GM18511 (cell line): ENCODE data around the gene THSD4.
"Not testable (repeated sequence)": the region's sequence is repeated elsewhere in the genome, so short reads cannot be mapped to it uniquely, and the experiment has no call there.

ENCODE experiments used
- ATAC-seq: cut with Tn5 transposase; IDR thresholded peaks from one replicate; pipeline ENCODE4 v1.9.1; 2021; ENCODE audit warnings: mild to moderate bottlenecking, moderate library complexity; ENCODE audit not compliant: unreplicated experiment

THSD4 gene

GRCh38 chr15:71319424-71319823 is 204.2 kb downstream of the THSD4 start:
- not testable (repeated sequence) for ATAC-seq

DNA sequence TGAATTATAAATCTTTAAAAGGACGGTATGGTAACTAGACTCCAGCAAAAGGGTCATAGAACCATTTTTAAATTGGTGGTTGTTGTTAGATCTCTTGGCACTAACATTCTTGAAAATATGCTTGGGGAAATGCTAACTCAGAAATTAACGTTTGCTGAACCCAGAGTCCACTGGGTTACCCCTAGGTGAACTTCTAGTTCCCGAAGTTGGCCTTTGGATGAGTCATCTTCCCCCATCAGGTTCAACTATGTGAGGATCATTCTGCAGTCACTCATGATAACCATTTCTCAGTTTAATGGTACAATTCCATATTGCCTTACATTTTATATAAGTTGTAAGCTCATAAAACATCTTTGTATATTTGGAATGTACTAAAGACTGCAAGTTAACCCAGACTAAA is 204.7 kb downstream of the THSD4 start:
- no peak for ATAC-seq

GRCh38 chr15:71323082-71323481 is 207.8 kb downstream of the THSD4 start:
- ATAC-seq: no peak

DNA sequence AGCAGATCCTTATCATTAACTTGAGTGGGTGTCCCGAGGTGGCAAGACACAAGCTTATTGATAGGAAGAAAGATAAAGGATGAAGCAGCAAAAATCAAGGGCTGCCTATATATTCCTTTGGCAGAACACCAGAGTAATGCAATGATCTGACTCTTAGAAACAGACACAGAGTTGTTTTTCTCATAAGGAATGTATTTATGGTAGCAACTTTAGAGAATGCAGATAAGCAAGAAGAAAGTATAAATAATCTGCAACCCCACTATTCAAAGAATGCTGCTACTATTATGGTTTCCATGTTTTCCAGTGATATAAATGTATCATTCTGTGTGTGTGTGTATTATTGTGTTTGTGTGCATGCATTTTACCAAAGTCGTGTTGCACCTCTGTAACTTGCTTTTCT is 208.3 kb downstream of the THSD4 start:
- ATAC-seq: no peak

DNA sequence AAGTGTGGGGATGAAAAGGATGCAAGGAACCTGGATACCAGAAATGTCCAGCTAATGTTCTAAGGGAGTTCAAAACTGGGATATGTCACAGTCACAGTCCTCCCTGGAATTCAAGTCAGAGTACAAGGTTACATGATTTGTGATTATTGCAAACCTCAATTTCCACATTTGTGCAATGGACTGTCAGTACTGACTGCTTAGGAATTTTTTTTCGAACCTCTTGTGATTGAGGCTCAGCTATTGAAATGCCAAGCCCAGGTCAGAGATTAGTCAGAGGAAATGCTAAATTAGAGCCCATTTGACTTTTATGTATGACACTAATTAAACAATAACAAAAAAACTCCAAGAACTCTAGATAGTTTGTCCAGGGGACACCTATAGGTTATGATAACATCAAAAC is 210.2 kb downstream of the THSD4 start:
- no peak for ATAC-seq

DNA sequence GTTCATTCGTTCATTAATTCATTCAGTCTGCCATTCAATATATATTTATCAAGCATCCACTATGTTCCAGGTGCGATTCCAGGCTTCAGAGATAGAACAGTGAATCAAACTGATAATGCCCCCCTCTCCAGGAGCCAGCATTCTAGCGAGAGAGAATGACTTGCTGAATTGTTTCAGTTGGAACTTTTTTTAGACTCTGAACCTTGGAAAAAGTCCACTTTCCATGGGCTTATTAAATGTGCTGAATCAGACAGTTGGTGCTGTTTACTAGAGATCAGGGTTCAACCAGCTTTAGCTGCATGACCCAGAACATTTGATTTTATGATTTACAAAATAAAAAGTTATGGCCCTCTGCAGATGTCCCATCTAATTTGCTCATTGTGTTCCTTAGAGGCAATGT is 213.2 kb downstream of the THSD4 start:
- ATAC-seq: no peak

GRCh38 chr15:71329041-71329440 is 213.8 kb downstream of the THSD4 start:
- ATAC-seq: no peak

GRCh38 chr15:71329497-71330260 is 214.4 kb downstream of the THSD4 start:
- no peak for ATAC-seq

DNA sequence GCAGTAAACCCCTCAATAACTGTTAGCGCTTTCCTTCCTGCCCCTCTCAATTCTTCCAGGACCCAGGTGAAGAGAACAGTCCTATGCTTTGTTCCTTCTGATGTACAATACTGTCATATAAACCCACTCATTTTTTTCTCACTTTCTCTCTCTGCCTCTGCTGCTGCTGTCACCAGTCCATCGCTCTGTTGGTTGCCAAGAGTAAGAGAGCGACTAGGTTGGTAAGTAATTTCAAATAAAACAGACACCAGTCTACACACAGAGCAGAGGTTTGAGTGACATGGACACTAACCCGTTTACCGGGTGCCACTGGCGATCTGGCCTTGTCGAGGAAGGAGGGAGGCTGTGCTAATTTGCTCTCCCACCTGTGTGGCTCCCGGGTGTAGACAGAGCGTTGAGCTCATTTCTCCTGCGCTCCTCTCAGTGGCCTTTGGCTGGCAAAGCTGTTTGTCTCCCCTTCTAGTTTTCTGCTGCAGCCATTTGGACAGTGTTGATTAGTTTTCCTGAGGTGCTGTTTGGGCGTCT is 215.4 kb downstream of the THSD4 start:
- no peak for ATAC-seq

- ATAC-seq: no peak
Measured at GRCh38 chr15:71331173-71331572, 215.9 kb downstream of the THSD4 start.

DNA sequence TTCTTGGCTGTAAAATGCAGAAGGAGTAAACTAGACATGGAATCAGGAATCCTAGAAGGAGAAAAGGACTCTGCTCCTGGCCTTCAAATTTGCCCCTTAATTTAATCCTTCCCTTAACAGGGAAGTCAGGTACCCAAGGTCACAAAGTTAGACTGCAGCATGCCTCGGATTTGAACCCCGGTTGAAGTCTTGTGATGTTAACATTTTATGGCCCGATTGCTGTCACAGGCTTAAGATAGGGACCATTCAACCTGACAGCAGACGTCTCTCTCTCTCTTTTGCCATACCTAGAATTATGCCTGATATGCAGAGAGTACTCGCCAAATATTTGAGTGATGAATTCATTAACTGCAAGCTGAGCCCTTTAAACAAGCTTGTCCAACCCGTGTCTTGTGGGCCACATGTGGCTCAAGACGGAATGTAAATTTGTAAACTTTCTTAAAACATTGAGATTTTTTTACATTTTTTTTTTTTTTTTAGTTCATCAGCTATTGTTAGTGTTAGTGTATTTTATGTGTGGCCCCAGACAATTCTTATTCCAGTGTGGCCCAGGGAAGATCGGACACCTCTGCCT is 217.2 kb downstream of the THSD4 start:
- no peak for ATAC-seq

DNA sequence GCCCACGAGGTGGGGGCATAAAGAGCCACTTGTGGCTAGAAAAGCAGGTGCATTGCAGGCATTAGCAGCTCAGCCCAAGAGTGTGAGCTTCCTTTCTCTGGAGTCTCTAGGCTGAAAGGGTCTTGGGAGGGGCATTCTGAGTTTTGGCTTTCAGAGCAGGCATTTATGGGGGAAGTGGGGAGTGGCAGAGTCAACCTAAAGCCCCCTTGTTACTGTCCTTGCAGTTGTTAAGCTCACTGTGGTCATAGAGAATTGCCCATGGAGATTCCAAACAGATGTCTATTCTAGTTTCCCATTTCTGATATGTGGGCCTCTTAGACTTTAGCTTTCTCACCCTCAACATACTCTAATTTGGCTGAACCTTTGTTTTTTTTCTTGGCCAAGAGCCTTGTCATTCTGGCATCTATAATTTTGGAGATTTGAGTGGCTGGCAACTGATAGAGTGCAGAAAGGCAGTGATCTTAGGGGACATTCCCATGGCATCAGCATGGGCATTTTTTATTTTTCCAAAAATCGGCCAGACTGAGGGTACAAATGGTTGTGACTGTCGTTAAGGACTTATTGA is 217.9 kb downstream of the THSD4 start:
- no peak for ATAC-seq

DNA sequence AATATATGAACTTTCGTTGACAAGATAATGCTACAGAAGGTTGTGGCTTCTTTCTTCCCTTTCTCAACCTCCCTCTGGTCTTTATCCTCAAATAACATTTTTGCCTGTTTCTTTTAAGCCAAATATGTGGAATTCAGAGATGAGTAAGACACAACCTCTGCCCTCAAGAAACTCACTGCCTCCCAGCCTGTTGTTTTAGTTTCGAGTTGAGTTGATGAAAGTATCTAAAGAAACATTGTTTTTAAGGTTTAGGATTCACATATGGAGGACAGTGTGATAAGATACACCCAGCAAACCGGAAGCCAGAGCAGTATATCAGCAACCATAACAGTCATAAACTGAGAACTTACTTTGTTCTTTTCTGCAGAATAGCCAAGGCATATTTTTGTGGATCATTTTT is 218.6 kb downstream of the THSD4 start:
- ATAC-seq: no peak

DNA sequence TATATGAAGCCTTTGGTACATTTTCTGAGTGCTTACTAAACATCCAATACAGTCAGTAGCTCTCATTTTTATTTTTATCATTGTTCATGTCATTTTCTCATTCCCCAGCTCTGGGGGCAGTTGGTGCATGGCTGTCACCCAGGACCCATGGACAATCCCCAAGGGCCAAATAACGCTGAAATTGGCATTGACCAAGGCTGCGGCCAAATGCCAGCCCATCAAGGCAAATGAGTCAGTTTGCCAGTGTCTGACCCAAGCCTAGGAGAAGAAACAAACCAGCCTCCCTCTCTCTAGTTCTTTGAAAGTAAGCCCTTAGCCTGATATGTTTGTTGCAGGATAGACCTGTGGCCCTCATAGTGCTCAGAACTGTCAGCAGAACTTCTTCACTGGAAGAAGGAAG is 219.2 kb downstream of the THSD4 start:
- no peak for ATAC-seq

GRCh38 chr15:71334873-71335272 is 219.6 kb downstream of the THSD4 start:
- no peak for ATAC-seq

GRCh38 chr15:71335591-71335990 is 220.3 kb downstream of the THSD4 start:
- ATAC-seq: no peak

DNA sequence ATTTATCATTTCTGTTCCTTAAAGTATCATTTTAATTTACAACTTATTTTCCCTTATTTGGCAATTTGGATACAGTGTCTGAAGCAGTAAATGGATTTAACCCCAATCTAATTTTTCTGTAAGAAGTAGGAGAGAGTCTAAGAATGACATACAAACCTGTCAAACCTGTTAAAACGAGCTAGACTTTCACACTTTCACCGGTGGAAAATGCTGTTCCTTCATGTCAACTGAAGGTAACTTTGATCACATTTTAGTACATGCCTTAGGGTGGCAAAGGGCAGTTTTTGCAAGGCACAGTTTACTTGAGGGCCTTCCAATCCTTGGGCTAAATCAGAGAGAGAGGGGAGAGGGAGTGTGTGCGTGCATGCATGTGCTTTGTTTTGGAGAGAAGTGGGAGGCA is 221.4 kb downstream of the THSD4 start:
- no peak for ATAC-seq

DNA sequence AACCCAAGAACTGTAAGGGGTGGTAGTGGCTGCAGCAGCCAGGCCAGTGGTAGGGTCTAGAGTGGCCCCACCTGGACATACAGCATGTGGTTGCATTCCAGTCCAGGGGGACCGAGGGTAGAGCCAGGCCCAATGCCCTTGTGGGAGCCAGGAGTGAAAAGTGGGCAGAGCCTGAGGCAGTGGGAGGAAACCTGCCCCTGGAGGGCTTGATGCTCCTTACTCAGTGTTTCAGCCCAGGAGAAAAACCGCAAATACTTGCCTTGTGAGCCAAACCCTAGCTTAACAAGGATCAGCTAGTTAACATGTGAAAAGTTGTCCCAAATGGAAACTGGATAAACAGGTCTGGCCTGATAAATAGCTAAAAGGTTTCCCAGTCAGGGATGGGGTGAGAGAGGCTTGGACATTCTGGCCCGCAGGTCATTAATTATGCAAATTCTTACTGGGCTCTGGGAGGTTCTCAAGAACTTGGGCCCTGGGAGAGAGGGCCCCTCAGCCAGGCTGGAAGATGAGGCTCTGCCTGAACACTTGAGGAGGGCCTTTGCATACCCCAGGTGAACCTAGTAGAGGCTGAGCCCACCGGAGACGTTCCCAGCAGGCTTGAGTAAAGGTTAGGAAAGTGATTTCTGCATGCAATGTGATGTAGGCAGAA is 222.1 kb downstream of the THSD4 start:
- ATAC-seq: no peak

DNA sequence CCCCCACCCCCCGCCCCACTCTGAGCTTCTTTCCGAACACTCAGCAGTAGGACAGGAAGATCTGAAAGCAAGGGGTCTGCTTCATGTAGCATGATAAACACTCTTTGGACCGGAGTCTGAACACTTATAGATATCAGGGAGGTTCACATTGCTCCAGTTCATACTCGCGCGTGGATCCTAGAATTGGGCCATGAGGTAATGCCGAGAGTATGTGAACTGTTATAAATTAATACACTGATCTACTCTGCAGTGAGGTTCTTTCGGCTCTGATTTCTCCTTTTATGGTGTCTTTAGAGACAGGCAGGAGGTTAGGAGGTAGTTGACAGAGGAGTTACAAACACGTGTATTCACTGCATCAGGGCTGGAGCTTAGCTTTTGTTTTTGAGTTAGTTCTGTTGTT is 223.0 kb downstream of the THSD4 start:
- no peak for ATAC-seq

- ATAC-seq: no peak
Measured at GRCh38 chr15:71338827-71339542, 223.7 kb downstream of the THSD4 start.
